Right kidney (tissue), 1 donor: ENCODE data around the gene RTBDN.
"Not testable (repeated sequence)": the region's sequence is repeated elsewhere in the genome, so short reads cannot be mapped to it uniquely, and the experiment has no call there.

ENCODE experiments used
- DNase-seq: peaks from one replicate; pipeline ENCODE4 v3.0.0-alpha.2; 2016

RTBDN gene

GRCh38 chr19:12825254-12826131, 8.9 kb downstream of the RTBDN start:
- DNase-seq: no peak

- DNase-seq: no peak
Observed at GRCh38 chr19:12821761-12822160, 12.6 kb downstream of the RTBDN start.

GRCh38 chr19:12817810-12818209, 16.6 kb downstream of the RTBDN start:
- not testable (repeated sequence) for DNase-seq

GRCh38 chr19:12817188-12817587, 17.2 kb downstream of the RTBDN start:
- not testable (repeated sequence) for DNase-seq

GRCh38 chr19:12815088-12815487, 19.3 kb downstream of the RTBDN start:
- no peak for DNase-seq

- peak; percentile 83 for DNase-seq
Observed at GRCh38 chr19:12806242-12807081, 27.9 kb downstream of the RTBDN start, which contains the start of gene RNASEH2A. RNASEH2A (plus strand) TSS chr19:12806584; CDS start chr19:12806674, 90 bp downstream.

GRCh38 chr19:12804051-12804450, 30.3 kb downstream of the RTBDN start:
- DNase-seq: no peak

GRCh38 chr19:12802267-12803106, 31.9 kb downstream of the RTBDN start:
- no peak for DNase-seq

GRCh38 chr19:12801466-12802266, 32.7 kb downstream of the RTBDN start, which contains the start of the genes PRDX2 and THSD8:
PRDX2 (minus strand) TSS chr19:12801800; CDS start chr19:12801261, 539 bp downstream.
THSD8 (plus strand) TSS chr19:12802069; CDS start chr19:12802072, 3 bp downstream.
- peak; percentile 90 for DNase-seq

- DNase-seq: no peak
Observed at GRCh38 chr19:12800923-12801465, 33.4 kb downstream of the RTBDN start.

- DNase-seq: no peak
Observed at GRCh38 chr19:12800466-12800770, 34.0 kb downstream of the RTBDN start.

GRCh38 chr19:12799742-12800465, 34.5 kb downstream of the RTBDN start:
- no peak for DNase-seq

- not testable (repeated sequence) for DNase-seq
Observed at GRCh38 chr19:12797607-12798006, 36.8 kb downstream of the RTBDN start.

- DNase-seq: no peak
Observed at GRCh38 chr19:12797141-12797587, 37.2 kb downstream of the RTBDN start.

- peak; percentile 67 for DNase-seq
Observed at GRCh38 chr19:12796146-12797071, 38.0 kb downstream of the RTBDN start.

- DNase-seq: no peak
Observed at GRCh38 chr19:12794971-12795381, 39.4 kb downstream of the RTBDN start.

- DNase-seq: no peak
Observed at GRCh38 chr19:12794196-12794941, 40.0 kb downstream of the RTBDN start.
